DMS114 treated with DMSO at 0.1 percent for 48 hours (cell line): ENCODE results near the gene JPT2.
"Not testable (repeated sequence)": the region's sequence is repeated elsewhere in the genome, so short reads cannot be mapped to it uniquely, and the experiment has no call there.

Source experiments
- DNase-seq: peaks from one replicate; lab custom pipeline; 2025; ENCODE audit not compliant: unreplicated experiment; lab: John Stamatoyannopoulos, UW

The JPT2 gene

GRCh38 chr16:1673424-1674151 is 4.5 kb upstream of the JPT2 start:
- no peak for DNase-seq

GRCh38 chr16:1674306-1674705 is 3.8 kb upstream of the JPT2 start:
- DNase-seq = no peak

GRCh38 chr16:1674751-1675664 is 3.1 kb upstream of the JPT2 start:
- no peak for DNase-seq

GRCh38 chr16:1676661-1677060 is 1.4 kb upstream of the JPT2 start:
- DNase-seq = no peak

- no peak for DNase-seq
These were observed 740 bp upstream of the JPT2 start for GRCh38 chr16:1677339-1677738.

GRCh38 chr16:1678500-1679098 is 520 bp downstream of the JPT2 start:
- no peak for DNase-seq

GRCh38 chr16:1680361-1680760 is 2.3 kb downstream of the JPT2 start:
- DNase-seq = no peak

GRCh38 chr16:1681032-1681431 is 3.0 kb downstream of the JPT2 start:
- no peak for DNase-seq

GRCh38 chr16:1687427-1688316 is 9.6 kb downstream of the JPT2 start:
- no peak for DNase-seq

GRCh38 chr16:1688807-1689560 is 10.9 kb downstream of the JPT2 start:
- DNase-seq = no peak

GRCh38 chr16:1689853-1690252 is 11.8 kb downstream of the JPT2 start:
- no peak for DNase-seq

- no peak for DNase-seq
These were observed 12.7 kb downstream of the JPT2 start for GRCh38 chr16:1690810-1691209.

- no peak for DNase-seq
These were observed 13.2 kb downstream of the JPT2 start for GRCh38 chr16:1691276-1691675.

GRCh38 chr16:1691956-1692355 is 13.9 kb downstream of the JPT2 start:
- DNase-seq = no peak

- no peak for DNase-seq
These were observed 18.8 kb downstream of the JPT2 start for GRCh38 chr16:1696863-1697262.

GRCh38 chr16:1698680-1699079 is 20.6 kb downstream of the JPT2 start:
- DNase-seq = no peak

GRCh38 chr16:1700246-1700645 is 22.2 kb downstream of the JPT2 start:
- DNase-seq = no peak

GRCh38 chr16:1701216-1701878 is 23.3 kb downstream of the JPT2 start:
- no peak for DNase-seq

- not testable (repeated sequence) for DNase-seq
These were observed 27.2 kb downstream of the JPT2 start for GRCh38 chr16:1705324-1705687.
